Neural cell (in vitro differentiated cells): Measurements from ENCODE around the gene SENP8. TPM values are rescaled to one million over a fixed set of nuclear protein-coding genes. Genes with fewer than 3 reads are reported as not detected.
A peak's percentile ranks its signal among the peaks of the same experiment; 100 is the strongest.

ENCODE experiments used
- H2AFZ ChIP-seq: fragments of 200-600, 300-800 bp; sonication (generic), shearing (Covaris generic); 2 replicates; pipeline ENCODE4 v1.6.0; 2014; ENCODE audit warnings: low read depth, mild to moderate bottlenecking, antibody characterized with exemption, low read length, moderate library complexity
- H3F3A ChIP-seq: fragments of 200-600 bp; shearing (Covaris generic); 2 replicates; pipeline ENCODE4 v1.6.1; 2016; ENCODE audit warnings: mild to moderate bottlenecking, moderate library complexity, mixed read lengths, antibody characterized with exemption, low read length; ENCODE audit not compliant: insufficient read depth, poor library complexity, severe bottlenecking
- H3K27ac ChIP-seq: fragments of 200-600, 300-800 bp; sonication (generic), shearing (Covaris generic); 2 replicates; pipeline ENCODE4 v1.5.1; 2014; ENCODE audit warnings: mild to moderate bottlenecking, low read length, moderate library complexity
- H3K27me3 ChIP-seq: fragments of 300-800, 200-600 bp; sonication (generic), shearing (Covaris generic); 2 replicates; pipeline ENCODE4 v1.6.0; 2014; ENCODE audit warnings: mild to moderate bottlenecking, low read depth, low read length, moderate library complexity; ENCODE audit not compliant: insufficient read depth
- H3K36me3 ChIP-seq: fragments of 300-800, 200-600 bp; sonication (generic), shearing (Covaris generic); 2 replicates; pipeline ENCODE4 v1.5.1; 2014; ENCODE audit warnings: mild to moderate bottlenecking, antibody characterized with exemption, low read length, moderate library complexity; ENCODE audit not compliant: insufficient read depth
- H3K4me2 ChIP-seq: fragments of 300-800, 200-600 bp; sonication (generic), shearing (Covaris generic); 2 replicates; pipeline ENCODE4 v1.6.0; 2014; ENCODE audit warnings: mild to moderate bottlenecking, low read length
- H3K4me3 ChIP-seq: fragments of 300-800, 200-600 bp; sonication (generic), shearing (Covaris generic); 2 replicates; pipeline ENCODE4 v1.5.1; 2014; ENCODE audit warnings: mild to moderate bottlenecking, low read length, moderate library complexity
- H3K79me2 ChIP-seq: fragments of 200-600 bp; shearing (Covaris generic); replicated peaks from 2 replicates; pipeline ENCODE4 v1.6.0; 2014; ENCODE audit warnings: mild to moderate bottlenecking, low read length, moderate library complexity; ENCODE audit not compliant: insufficient read depth
- H3K9ac ChIP-seq: fragments of 300-800, 200-600 bp; sonication (generic), shearing (Covaris generic); 2 replicates; pipeline ENCODE4 v1.6.1; 2016; ENCODE audit warnings: mild to moderate bottlenecking, low read length, mixed read lengths
- H3K9me2 ChIP-seq: fragments of 200-600 bp; shearing (Covaris generic); 2 replicates; pipeline ENCODE4 v1.6.1; 2016; ENCODE audit warnings: mild to moderate bottlenecking, low read length, mixed read lengths; ENCODE audit not compliant: insufficient read depth
- H3K9me3 ChIP-seq: fragments of 200-600, 300-800 bp; sonication (generic), shearing (Covaris generic); 2 replicates; pipeline ENCODE4 v1.6.1; 2016; ENCODE audit warnings: mild to moderate bottlenecking, mixed run types, low read length, moderate library complexity, mixed read lengths
- H4K20me1 ChIP-seq: fragments of 200-600 bp; shearing (Covaris generic); 2 replicates; pipeline ENCODE4 v1.6.1; 2016; ENCODE audit warnings: mild to moderate bottlenecking, mixed run types; ENCODE audit not compliant: insufficient read depth
- CTCF ChIP-seq: fragments of 450-650 bp; IDR thresholded peaks from 2 replicates; pipeline ENCODE4 v1.5.1; 2014; ENCODE audit warnings: antibody characterized with exemption, mild to moderate bottlenecking, moderate library complexity; ENCODE audit not compliant: poor library complexity, severe bottlenecking
- EP300 ChIP-seq: fragments of 450-650 bp; conservative IDR thresholded peaks from 2 replicates; pipeline ENCODE4 v1.6.1; 2014; ENCODE audit warnings: antibody characterized with exemption, mild to moderate bottlenecking, moderate library complexity; ENCODE audit not compliant: poor library complexity, severe bottlenecking
- EZH2 ChIP-seq: fragments of 200-600, 300-800 bp; shearing (Covaris generic), sonication (generic); IDR thresholded peaks from 2 replicates; pipeline ENCODE4 v1.6.1; 2014; ENCODE audit warnings: antibody characterized with exemption, low read length, borderline replicate concordance, mild to moderate bottlenecking; ENCODE audit not compliant: insufficient read depth, poor library complexity, severe bottlenecking
- MXI1 ChIP-seq: fragments of 450-650 bp; conservative IDR thresholded peaks from 2 replicates; pipeline ENCODE4 v1.6.1; 2014; ENCODE audit warnings: antibody characterized with exemption, mild to moderate bottlenecking; ENCODE audit not compliant: poor library complexity, severe bottlenecking
- POLR2AphosphoS5 ChIP-seq: IDR thresholded peaks from 2 replicates; pipeline ENCODE4 v1.6.1; 2012
- RAD21 ChIP-seq: fragments of 450-650 bp; conservative IDR thresholded peaks from 2 replicates; pipeline ENCODE4 v1.6.1; 2014; ENCODE audit warnings: antibody characterized with exemption, mild to moderate bottlenecking, moderate library complexity
- REST ChIP-seq: IDR thresholded peaks from 2 replicates; pipeline ENCODE4 v1.6.1; 2012; ENCODE audit warnings: borderline replicate concordance
- SMC3 ChIP-seq: fragments of 450-650 bp; conservative IDR thresholded peaks from 2 replicates; pipeline ENCODE4 v1.6.1; 2014; ENCODE audit warnings: antibody characterized with exemption, mild to moderate bottlenecking, moderate library complexity; ENCODE audit not compliant: poor library complexity
- TAF1 ChIP-seq: IDR thresholded peaks from 2 replicates; pipeline ENCODE4 v1.6.1; 2012; ENCODE audit warnings: low read depth
- polyA plus RNA-seq: library from polyadenylated mRNA; depleted of rRNA; stranded (reverse); fragments of >200 nt; gene quantifications from 2 replicates; pipeline ENCODE4 v1.2.3, GENCODE V29; 2014

Gene SENP8
- polyA plus RNA-seq, 1 donor from 2014 or later, result 3.2 TPM

GRCh38 chr15:72135719-72136118 lies 17.5 kb downstream of the SENP8 start:
- H3K9ac ChIP-seq, result no peak overlapping the region

GRCh38 chr15:72136170-72137051 lies 18.2 kb downstream of the SENP8 start:
- Histone ChIP-seq H4K20me1 (no peaks in the 10 kb centered on the region), H3F3A (no peaks in the 10 kb centered on the region), H3K27ac (no peak overlapping the region), H3K9me3 (no peaks in the 10 kb centered on the region), H3K36me3 (no peaks in the 10 kb centered on the region), H3K79me2 (no peaks in the 10 kb centered on the region), H3K4me3 (no peak overlapping the region), H3K4me2 (no peak overlapping the region), H3K9me2 (no peaks in the 10 kb centered on the region), H3K9ac (no peak overlapping the region), H2AFZ (no peak overlapping the region), H3K27me3 (no peaks in the 10 kb centered on the region)
- TF ChIP-seq REST, result no peak
- TF ChIP-seq POLR2AphosphoS5, result no peak
- TF ChIP-seq EZH2, result no peak
- no peak for TF ChIP-seq RAD21
- TF ChIP-seq MXI1, result no peak
- no peak for TF ChIP-seq TAF1
- no peak for TF ChIP-seq SMC3
- TF ChIP-seq CTCF, result no peak
- no peak for TF ChIP-seq EP300

More at GRCh38 chr15:72135719-72136118, 17.5 kb downstream of the SENP8 start:
- H2AFZ ChIP-seq, result no peak overlapping the region
- H3K9me3 ChIP-seq, result no peaks in the 10 kb centered on the region
- no peak overlapping the region for H3K4me2 ChIP-seq
- H3K27me3 ChIP-seq, result no peaks in the 10 kb centered on the region
- TF ChIP-seq POLR2AphosphoS5 (no peak), EP300 (peak; percentile 23)
- H3K4me3 ChIP-seq, result no peak overlapping the region
- H3K36me3 ChIP-seq, result no peaks in the 10 kb centered on the region
- no peaks in the 10 kb centered on the region for H3F3A ChIP-seq
- H4K20me1 ChIP-seq, result no peaks in the 10 kb centered on the region
- H3K27ac ChIP-seq, result no peak overlapping the region
- no peaks in the 10 kb centered on the region for H3K9me2 ChIP-seq
- H3K79me2 ChIP-seq, result no peaks in the 10 kb centered on the region
